GM12892 (cell line): Measurements from ENCODE around the gene FREM2.

ENCODE experiments used
- POLR2A ChIP-seq: IDR thresholded peaks from 2 replicates; pipeline ENCODE4 v1.6.1; 2011; ENCODE audit warnings: low read depth, low read length, control low read depth
- POLR2AphosphoS5 ChIP-seq: IDR thresholded peaks from 2 replicates; pipeline ENCODE4 v1.6.1; 2011; ENCODE audit warnings: low read depth, low read length, control low read depth

DNA sequence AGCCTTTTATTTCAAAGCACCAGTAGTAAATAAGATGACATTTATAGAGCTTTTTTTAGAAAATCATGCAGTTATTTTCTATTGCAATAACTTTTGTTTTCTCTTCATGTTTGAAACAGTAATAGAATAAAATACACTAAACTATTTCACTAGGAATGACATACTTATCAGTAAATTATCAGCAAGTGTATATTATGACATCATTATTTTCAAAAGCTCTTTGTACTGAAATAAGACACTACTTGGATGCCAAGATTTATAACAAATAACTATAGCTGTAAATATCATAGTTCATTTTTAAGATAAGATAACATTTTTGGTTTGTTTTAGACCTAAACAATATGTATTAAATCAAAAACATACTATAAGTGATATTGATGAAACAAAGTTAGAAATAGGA lies 246.9 kb downstream of the FREM2 start:
- TF ChIP-seq POLR2A, result no peak
- TF ChIP-seq POLR2AphosphoS5, result no peak
